ENCODE data around the gene RAP1GAP2.

The RAP1GAP2 gene

DNA sequence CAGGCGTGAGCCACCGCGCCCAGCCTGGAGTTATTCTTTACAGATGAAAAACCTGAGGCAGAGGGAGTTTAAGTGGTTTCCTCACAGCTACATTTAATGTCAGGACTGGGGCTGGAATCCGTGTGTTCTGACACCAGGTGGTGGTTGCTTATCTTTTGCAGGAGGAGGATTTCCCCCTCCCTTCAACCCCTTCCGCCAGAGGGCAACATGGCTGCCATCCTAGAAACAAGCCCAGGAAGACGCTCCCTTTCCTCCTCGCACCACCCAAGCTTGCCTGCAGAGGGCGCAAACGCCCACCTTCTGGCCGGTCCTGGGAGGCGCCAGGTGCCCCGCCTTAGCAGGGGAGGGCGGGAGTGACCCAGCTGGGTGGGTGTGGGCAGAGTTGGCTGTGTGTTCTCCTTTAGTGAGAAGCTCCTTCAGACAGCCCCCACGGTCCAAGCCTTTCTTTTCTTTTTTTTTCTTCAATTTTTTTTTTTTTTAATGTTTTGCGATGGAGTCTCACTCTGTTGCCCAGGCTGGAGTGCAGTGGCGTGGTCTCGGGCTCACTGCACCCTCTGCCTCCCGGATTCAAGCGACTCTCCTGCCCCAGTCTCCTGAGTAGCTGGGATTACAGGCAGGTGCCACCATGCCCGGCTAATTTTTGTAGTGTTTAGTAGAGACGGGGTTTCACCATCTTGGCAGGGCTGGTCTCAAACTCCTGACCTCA is 9.9 kb upstream of the RAP1GAP2 start:
- 0 out of 2 replicates have a peak, but pooled peaks cover 2% of the 10 kb centered on the region for H4K20me1 ChIP-seq (ENCODE audit: insufficient read depth, low read length)
- H3K4me3 ChIP-seq (ENCODE audit: low read depth in 1 of 2, low read length in 2 of 2), result no peak overlapping the region
- no peak for TF ChIP-seq EZH2 (IDR thresholded peaks at IDR 0.05; ENCODE audit: borderline replicate concordance, low read depth, low read length, severe bottlenecking)
- TF ChIP-seq, protein P1, sequence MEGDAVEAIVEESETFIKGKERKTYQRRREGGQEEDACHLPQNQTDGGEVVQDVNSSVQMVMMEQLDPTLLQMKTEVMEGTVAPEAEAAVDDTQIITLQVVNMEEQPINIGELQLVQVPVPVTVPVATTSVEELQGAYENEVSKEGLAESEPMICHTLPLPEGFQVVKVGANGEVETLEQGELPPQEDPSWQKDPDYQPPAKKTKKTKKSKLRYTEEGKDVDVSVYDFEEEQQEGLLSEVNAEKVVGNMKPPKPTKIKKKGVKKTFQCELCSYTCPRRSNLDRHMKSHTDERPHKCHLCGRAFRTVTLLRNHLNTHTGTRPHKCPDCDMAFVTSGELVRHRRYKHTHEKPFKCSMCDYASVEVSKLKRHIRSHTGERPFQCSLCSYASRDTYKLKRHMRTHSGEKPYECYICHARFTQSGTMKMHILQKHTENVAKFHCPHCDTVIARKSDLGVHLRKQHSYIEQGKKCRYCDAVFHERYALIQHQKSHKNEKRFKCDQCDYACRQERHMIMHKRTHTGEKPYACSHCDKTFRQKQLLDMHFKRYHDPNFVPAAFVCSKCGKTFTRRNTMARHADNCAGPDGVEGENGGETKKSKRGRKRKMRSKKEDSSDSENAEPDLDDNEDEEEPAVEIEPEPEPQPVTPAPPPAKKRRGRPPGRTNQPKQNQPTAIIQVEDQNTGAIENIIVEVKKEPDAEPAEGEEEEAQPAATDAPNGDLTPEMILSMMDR (IDR thresholded peaks at IDR 0.05; ENCODE audit: borderline replicate concordance, extremely low read depth, low read length, poor library complexity, severe bottlenecking), result peak; percentile 96
- ATAC-seq (ENCODE audit: insufficient read depth, low read depth) (peak; percentile 98), DNase-seq (peak; percentile 96)
- no peaks in the 10 kb centered on the region for H3K79me2 ChIP-seq (ENCODE audit: insufficient read depth, low read length)
- H3K9ac ChIP-seq (ENCODE audit: low read depth, low read length), result no peak overlapping the region
- H3K27ac ChIP-seq (ENCODE audit: low read length), result no peak overlapping the region
- peaks cover 8% of the 10 kb centered on the region for H3K4me1 ChIP-seq (ENCODE audit: insufficient read depth, low read length)
- no peaks in the 10 kb centered on the region for H3K36me3 ChIP-seq (ENCODE audit: insufficient read depth, low read length)
- peaks cover 3% of the 10 kb centered on the region for H3K27me3 ChIP-seq (ENCODE audit: insufficient read depth, low read length, poor library complexity)
- peak overlapping the region; percentile 46 for H2AFZ ChIP-seq (ENCODE audit: low read depth, low read length)
- no peaks in the 10 kb centered on the region for H3K9me3 ChIP-seq (ENCODE audit: insufficient read depth, low read length, severe bottlenecking)
- H3K4me2 ChIP-seq (ENCODE audit: insufficient read depth, low read length), result peak overlapping the region; percentile 18; the same call in 1 of the 2 replicates

DNA sequence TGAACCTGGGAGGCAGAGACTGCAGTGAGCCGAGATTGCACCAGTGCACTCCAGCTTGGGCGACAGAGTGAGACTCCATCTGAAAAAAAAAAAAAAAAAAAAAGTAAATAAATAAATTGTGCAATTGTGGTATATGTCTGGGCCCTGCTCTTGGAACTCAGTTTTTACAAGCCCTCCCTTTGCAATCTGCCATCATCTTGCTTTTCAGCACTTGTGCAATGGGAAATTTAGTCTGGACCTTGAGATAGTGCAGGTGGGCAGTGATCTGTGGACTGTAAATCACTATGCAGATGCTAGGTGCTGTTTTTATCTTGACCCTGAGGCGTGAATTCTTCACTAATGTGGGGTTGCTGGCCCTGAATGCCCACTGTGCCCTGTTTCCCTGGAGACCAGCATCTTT is 6.5 kb upstream of the RAP1GAP2 start:
- no peak for ATAC-seq (ENCODE audit: insufficient read depth, low read depth)
- no peak overlapping the region for H2AFZ ChIP-seq (ENCODE audit: low read depth, low read length)
- H3K36me3 ChIP-seq (ENCODE audit: insufficient read depth, low read length), result no peaks in the 10 kb centered on the region
- H3K4me2 ChIP-seq (ENCODE audit: insufficient read depth, low read length), result no peak overlapping the region
- H3K79me2 ChIP-seq (ENCODE audit: insufficient read depth, low read length), result no peaks in the 10 kb centered on the region
- no peak overlapping the region for H3K9ac ChIP-seq (ENCODE audit: low read depth, low read length)
- H3K27ac ChIP-seq (ENCODE audit: low read length), result no peak overlapping the region
- TF ChIP-seq EZH2 (IDR thresholded peaks at IDR 0.05; ENCODE audit: borderline replicate concordance, low read depth, low read length, severe bottlenecking), result no peak
- TF ChIP-seq, protein P1 (IDR thresholded peaks at IDR 0.05; ENCODE audit: borderline replicate concordance, extremely low read depth, low read length, poor library complexity, severe bottlenecking), result no peak
- peaks cover 3% of the 10 kb centered on the region for H3K27me3 ChIP-seq (ENCODE audit: insufficient read depth, low read length, poor library complexity)
- no peaks in the 10 kb centered on the region for H3K9me3 ChIP-seq (ENCODE audit: insufficient read depth, low read length, severe bottlenecking)
- no peak for DNase-seq
- H3K4me3 ChIP-seq (ENCODE audit: low read depth in 1 of 2, low read length in 2 of 2), result no peak overlapping the region
- peaks cover 17% of the 10 kb centered on the region for H3K4me1 ChIP-seq (ENCODE audit: insufficient read depth, low read length)
- H4K20me1 ChIP-seq (ENCODE audit: insufficient read depth, low read length), result 0 out of 2 replicates have a peak, but pooled peaks cover 2% of the 10 kb centered on the region

DNA sequence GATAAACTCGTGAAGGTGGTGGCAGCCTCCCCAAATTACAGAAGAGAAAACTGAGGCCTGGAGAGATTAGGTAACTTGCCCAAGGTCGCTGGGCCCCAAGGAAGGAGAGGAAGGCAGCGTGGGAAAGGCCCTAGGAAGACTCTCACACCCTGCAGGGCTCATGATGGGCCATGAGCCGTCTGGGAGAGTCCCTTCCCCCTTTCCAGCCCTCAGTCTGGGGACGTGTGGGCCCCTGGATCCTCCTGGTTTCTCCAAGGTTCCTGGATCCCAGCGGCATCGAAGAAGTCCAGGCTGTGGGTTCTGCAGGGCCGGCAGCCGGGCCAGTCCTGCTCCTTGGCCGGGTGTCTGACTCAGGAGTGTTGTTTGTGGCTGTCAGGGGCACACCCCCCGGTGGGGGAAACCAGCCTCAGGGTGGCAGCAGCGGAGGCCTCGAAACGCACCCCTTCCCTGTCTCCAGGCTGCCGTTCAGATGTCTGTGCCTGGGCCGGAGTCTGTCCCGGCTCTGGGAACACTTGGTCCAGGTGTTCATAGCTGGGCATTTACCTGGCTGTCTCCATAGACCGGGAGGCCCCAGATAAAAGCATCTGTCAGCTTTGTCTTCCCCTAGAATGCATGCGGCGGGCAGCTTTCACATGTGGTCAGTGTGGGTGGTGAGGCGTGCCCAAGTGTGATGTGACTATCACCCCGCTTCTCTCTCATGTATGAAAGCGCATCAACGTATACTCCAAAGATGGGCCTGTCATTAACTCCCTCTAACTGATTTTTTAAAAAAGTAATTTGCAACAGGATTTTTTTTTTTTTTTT is 3.7 kb upstream of the RAP1GAP2 start:
- no peak overlapping the region for H3K27ac ChIP-seq (ENCODE audit: low read length)
- ATAC-seq (ENCODE audit: insufficient read depth, low read depth) (no peak), DNase-seq (no peak)
- peaks cover 30% of the 10 kb centered on the region for H3K4me1 ChIP-seq (ENCODE audit: insufficient read depth, low read length)
- H3K4me3 ChIP-seq (ENCODE audit: low read depth in 1 of 2, low read length in 2 of 2), result no peak overlapping the region
- no peaks in the 10 kb centered on the region for H3K36me3 ChIP-seq (ENCODE audit: insufficient read depth, low read length)
- peaks cover 11% of the 10 kb centered on the region; the same call in 1 of the 2 replicates for H4K20me1 ChIP-seq (ENCODE audit: insufficient read depth, low read length)
- no peak overlapping the region for H3K4me2 ChIP-seq (ENCODE audit: insufficient read depth, low read length)
- H3K79me2 ChIP-seq (ENCODE audit: insufficient read depth, low read length), result no peaks in the 10 kb centered on the region
- H3K27me3 ChIP-seq (ENCODE audit: insufficient read depth, low read length, poor library complexity), result peaks cover 3% of the 10 kb centered on the region
- no peak overlapping the region for H2AFZ ChIP-seq (ENCODE audit: low read depth, low read length)
- H3K9me3 ChIP-seq (ENCODE audit: insufficient read depth, low read length, severe bottlenecking), result no peaks in the 10 kb centered on the region
- TF ChIP-seq EZH2 (IDR thresholded peaks at IDR 0.05; ENCODE audit: borderline replicate concordance, low read depth, low read length, severe bottlenecking), result no peak
- TF ChIP-seq, protein P1 (IDR thresholded peaks at IDR 0.05; ENCODE audit: borderline replicate concordance, extremely low read depth, low read length, poor library complexity, severe bottlenecking), result no peak
- H3K9ac ChIP-seq (ENCODE audit: low read depth, low read length), result no peak overlapping the region

Data from DND-41 (cell line).